Cerebellar nuclear complex (tissue), 1 donor: Measurements from ENCODE around the gene RICTOR.

Source experiments
- DNase-seq, 2 experiments: peaks; one replicate each; lab custom pipeline; 2025; lab: John Stamatoyannopoulos, UW

Gene RICTOR

DNA sequence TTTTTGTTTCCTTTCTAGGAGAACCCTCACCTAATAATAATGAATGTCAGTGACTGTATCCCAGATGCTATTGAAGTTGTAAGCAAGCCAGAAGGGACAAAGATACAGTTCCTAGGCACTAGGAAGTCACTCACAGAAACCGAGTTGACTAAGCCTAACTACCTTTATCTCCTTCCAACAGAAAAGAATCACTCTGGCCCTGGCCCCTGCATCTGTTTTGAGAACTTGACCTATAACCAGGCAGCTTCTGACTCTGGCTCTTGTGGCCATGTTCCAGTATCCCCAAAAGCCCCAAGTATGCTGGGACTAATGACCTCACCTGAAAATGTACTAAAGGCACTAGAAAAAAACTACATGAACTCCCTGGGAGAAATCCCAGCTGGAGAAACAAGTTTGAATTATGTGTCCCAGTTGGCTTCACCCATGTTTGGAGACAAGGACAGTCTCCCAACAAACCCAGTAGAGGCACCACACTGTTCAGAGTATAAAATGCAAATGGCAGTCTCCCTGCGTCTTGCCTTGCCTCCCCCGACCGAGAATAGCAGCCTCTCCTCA is 141.3 kb downstream of the RICTOR start:
- no peak for DNase-seq

DNA sequence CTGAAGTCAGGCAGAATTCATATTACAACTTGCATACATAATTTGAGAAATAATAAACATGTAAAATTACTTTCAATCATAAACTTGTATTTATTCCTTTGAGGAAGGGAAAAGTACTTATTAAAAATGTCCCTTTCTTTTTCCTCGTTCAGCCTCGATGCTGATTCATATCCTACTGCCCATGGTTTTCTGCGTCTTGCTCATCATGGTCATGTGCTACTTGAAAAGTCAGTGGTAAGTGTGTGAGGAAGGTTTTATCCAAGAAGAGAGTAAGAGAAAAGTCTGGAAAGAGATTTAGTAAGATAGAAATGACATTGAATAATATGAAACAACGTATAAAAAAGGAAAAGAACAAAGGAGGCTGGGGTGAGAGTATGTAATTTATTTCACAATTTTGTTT is 142.5 kb downstream of the RICTOR start:
- DNase-seq = no peak

DNA sequence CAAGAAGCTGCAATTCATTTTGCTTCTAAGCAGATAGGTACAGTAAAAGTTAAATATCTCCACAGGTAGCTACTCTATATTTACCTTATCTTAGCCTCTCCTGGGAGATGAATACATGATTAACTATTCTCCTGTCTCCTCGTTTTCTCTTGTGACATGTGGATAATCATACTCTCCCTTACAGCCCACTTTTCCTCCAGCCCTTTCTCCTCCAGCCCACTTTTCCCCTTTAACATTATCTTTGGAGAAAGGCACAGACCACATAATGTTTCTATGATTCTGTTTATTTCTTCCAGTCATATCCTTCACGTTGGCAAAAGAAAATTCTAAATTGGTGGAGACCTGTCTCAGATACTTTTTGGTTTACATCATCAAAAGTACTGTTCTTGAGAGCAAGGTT is 144.4 kb downstream of the RICTOR start:
- no peak for DNase-seq

DNA sequence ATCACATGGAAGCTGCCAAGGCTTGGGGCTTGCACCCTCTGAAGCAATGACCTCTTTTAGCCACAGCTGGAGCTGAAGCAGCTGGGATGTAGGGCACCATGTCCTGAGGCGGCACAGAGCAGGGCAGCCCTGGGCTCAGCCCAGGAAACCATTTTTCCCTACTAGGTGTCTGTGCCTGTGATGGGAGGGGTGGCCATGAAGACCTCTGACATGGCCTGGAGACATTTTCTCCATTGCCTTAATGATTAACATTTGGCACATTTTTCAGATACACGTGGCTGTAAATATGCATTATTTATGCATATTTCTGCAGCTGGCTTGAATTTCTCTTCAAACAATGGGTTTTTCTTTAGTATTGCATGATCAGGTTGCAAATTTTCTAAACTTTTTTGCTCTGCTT is 146.7 kb downstream of the RICTOR start:
- no peak for DNase-seq

DNA sequence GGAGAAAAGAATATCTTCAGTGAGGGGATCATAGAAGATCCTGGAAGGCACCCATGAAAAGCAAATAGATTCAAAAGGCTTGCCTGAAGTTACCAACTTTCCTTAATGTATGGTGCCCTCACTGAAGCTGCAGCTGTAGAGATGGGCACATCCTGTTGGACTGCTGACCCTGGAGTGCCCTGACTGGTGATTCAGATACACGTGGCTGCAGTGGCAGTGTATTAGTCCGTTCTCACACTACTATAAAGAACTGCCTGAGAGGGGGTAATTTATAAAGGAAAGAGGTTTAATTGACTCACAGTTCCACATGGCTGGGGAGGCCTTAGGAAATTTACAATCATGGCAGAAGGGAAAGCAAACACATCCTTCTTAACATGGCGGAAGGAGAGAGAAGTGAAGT is 148.1 kb downstream of the RICTOR start:
- no peak for DNase-seq

- no peak for DNase-seq
These were observed 148.9 kb downstream of the RICTOR start for GRCh38 chr5:38925154-38925925.

- no peak for DNase-seq
These were observed 150.3 kb downstream of the RICTOR start for GRCh38 chr5:38923661-38924451.

- no peak for DNase-seq
These were observed 152.0 kb downstream of the RICTOR start for GRCh38 chr5:38922199-38922598.

GRCh38 chr5:38921174-38921573 is 153.0 kb downstream of the RICTOR start:
- DNase-seq = no peak

DNA sequence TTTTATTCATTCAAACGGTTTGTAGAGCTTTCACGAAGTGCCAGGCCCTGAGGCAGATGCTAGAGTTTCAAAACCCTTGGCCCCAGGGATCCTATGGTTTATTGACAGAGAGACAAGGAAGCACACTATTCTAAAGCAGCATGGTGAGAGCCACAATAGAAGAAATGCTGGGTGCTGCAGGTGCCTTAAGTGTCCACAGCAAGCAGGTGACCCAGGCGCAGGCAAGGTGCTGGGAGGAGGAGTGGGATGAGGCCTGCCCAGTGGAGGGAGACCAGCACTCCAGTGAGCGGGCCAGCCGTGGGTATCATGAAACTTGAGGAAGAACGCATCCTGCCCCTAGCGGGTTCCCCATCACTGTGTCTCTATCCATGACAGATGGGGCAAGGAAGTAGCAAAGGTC is 157.4 kb downstream of the RICTOR start:
- no peak for DNase-seq

DNA sequence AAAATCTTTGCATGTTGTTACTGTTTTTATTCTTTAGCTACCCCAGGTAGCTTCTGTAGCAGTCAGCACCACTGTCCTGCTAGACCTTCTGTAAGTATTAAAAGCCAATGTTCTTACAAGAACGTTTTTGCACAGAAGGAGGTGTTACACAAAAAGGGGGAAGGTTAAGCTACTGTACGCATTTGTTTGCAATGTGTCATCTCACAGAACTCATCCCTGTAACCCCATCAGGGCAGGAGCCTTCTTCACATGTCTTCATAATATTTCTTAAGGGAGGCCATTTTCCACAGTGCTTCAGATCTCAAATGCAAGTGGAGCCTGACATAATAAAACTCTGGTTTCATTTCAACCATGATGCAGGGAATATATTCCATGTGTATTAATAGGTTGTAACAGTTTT is 160.5 kb downstream of the RICTOR start:
- DNase-seq = no peak

GRCh38 chr5:38911933-38912332 is 162.3 kb downstream of the RICTOR start:
- no peak for DNase-seq

DNA sequence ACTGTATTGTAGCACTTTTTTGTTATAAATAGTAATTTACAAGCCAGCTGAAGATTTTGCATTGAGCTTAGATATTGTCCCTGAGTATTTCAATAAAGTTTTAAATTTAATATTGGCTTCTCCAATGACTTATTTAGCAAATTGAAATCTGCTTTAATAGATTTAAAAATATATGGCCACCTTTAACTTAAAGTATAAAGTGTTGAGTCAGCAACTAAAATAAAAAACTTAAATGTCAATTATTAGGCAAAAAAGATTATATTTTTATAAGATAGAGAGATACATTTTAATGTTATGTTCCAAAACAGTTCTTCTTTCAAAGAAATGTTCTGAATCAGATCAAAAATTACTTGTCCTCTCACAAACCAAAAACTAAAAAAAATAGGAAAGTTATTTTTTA is 167.7 kb downstream of the RICTOR start:
- no peak for DNase-seq

DNA sequence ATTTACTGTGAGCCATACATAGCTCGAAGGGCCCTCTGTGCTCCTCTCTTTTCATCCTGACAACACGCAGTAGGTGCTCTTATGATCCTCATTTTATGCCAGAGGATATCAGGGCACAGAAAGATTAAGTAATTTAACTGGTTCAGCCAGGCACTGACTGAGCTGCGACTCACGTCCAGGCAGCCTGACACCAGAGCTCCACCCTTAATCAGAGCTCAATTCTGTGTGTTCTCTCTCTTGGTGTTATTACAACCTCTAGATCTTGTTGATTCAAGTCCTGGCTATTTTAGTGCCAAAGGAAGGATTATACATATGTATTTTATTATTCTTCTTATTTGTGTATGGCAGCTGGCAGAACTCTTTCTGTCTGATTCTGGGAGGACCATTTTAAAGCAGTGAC is 168.7 kb downstream of the RICTOR start:
- no peak for DNase-seq

DNA sequence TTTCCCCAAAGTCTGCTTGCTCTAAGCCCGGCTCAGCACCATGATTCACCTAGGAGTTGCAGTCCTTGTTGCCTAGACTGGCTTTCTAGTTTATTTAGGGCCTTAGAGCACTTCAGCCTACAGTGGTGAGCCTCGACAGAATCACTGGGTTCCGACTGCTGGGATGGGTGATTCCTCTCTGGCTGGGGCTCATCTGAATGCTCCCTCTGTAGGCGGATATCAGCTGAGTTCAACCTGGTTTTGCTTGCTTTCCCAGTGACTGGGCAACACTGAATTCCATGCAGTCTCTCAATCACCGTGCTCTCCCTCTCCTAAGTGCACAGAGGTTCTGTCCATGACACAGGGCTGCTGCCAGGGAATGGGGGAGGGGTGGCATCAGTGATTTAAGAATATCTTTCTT is 174.3 kb downstream of the RICTOR start:
- DNase-seq = no peak

DNA sequence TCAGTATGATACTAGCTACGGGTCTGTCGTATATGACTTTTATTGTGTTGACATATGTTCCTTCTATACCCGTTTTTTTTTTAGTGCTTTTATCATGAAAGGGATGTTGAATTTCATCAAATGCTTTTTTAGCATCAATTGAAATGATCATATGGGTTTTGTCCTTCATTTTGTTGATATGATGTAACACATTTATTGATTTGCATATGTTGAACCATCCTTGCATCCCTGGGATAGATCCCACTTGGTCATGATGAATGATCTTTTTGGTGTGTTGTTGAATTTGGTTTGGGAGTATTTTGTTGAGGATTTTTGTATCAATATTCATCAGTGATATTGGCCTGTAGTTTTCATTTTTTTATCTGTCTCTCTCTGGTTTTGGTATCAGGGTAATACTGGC is 177.4 kb downstream of the RICTOR start:
- DNase-seq = no peak

- no peak for DNase-seq
These were observed 181.8 kb downstream of the RICTOR start for GRCh38 chr5:38892363-38892762.

DNA sequence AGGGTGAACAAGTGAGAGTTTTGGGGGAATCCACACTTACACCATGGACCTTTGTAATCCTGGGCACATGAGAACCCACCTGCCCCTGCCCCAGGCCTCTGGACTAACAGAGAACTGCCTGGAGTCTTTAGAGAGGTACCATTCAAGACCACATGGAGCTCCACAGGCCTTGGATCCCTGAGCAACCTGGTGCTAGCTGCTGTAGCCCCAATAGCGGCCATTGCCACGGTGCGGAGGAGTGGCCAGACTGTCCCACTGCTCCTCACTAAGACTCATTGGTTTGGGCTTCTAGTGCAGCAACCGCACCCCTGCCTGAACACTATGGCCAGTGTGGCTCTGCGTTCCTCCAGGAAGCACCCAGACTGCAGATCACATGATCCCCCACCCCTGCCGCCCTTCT is 182.6 kb downstream of the RICTOR start:
- DNase-seq = no peak

GRCh38 chr5:38889424-38889823 is 184.8 kb downstream of the RICTOR start:
- no peak for DNase-seq

- DNase-seq = no peak
These were observed 186.2 kb downstream of the RICTOR start for GRCh38 chr5:38888041-38888440.
